ENCODE results near the gene STOML1.
"Not testable (repeated sequence)": the region's sequence is repeated elsewhere in the genome, so short reads cannot be mapped to it uniquely, and the experiment has no call there.

The STOML1 gene

GRCh38 chr15:73960472-73961070, 31.5 kb downstream of the STOML1 start:
- DNase-seq (ENCODE audit: low read depth): not testable (repeated sequence)

- DNase-seq (ENCODE audit: low read depth): no peak
These were observed 32.3 kb downstream of the STOML1 start for GRCh38 chr15:73959801-73960200.

GRCh38 chr15:73959012-73959581, 33.0 kb downstream of the STOML1 start:
- peak; percentile 42 for DNase-seq (ENCODE audit: low read depth)

- no peak for DNase-seq (ENCODE audit: low read depth)
These were observed 34.3 kb downstream of the STOML1 start for GRCh38 chr15:73957785-73958184.

- no peak for DNase-seq (ENCODE audit: low read depth)
These were observed 34.8 kb downstream of the STOML1 start for GRCh38 chr15:73957276-73957675.

- peak; percentile 75 for DNase-seq (ENCODE audit: low read depth)
These were observed 35.4 kb downstream of the STOML1 start for GRCh38 chr15:73956743-73957135.

- DNase-seq (ENCODE audit: low read depth): no peak
These were observed 36.0 kb downstream of the STOML1 start for GRCh38 chr15:73955861-73956742.

- DNase-seq (ENCODE audit: low read depth): no peak
These were observed 36.8 kb downstream of the STOML1 start for GRCh38 chr15:73955326-73955725.

GRCh38 chr15:73954188-73955145, 37.6 kb downstream of the STOML1 start:
- no peak for DNase-seq (ENCODE audit: low read depth)

- DNase-seq (ENCODE audit: low read depth): no peak
These were observed 39.0 kb downstream of the STOML1 start for GRCh38 chr15:73952913-73953750.

- DNase-seq (ENCODE audit: low read depth): no peak
These were observed 39.8 kb downstream of the STOML1 start for GRCh38 chr15:73952171-73952912.

GRCh38 chr15:73951601-73952000, 40.5 kb downstream of the STOML1 start:
- DNase-seq (ENCODE audit: low read depth): no peak

GRCh38 chr15:73950831-73951561, 41.1 kb downstream of the STOML1 start:
- DNase-seq (ENCODE audit: low read depth): peak; percentile 99

- no peak for DNase-seq (ENCODE audit: low read depth)
These were observed 41.6 kb downstream of the STOML1 start for GRCh38 chr15:73950479-73950830.

- no peak for DNase-seq (ENCODE audit: low read depth)
These were observed 42.6 kb downstream of the STOML1 start for GRCh38 chr15:73949496-73949895.

- DNase-seq (ENCODE audit: low read depth): no peak
These were observed 43.1 kb downstream of the STOML1 start for GRCh38 chr15:73948982-73949381.

GRCh38 chr15:73948396-73948795, 43.7 kb downstream of the STOML1 start:
- no peak for DNase-seq (ENCODE audit: low read depth)

GRCh38 chr15:73947651-73948050, 44.4 kb downstream of the STOML1 start:
- no peak for DNase-seq (ENCODE audit: low read depth)

GRCh38 chr15:73946795-73947370, 45.2 kb downstream of the STOML1 start:
- DNase-seq (ENCODE audit: low read depth): no peak

Data from fibroblast of gingiva (primary cell).